ENCODE data around the gene OOEP.

GRCh38 chr6:73340048-73340447 lies 29.6 kb downstream of the OOEP start:
- TF ChIP-seq CTCF (conservative IDR thresholded peaks at IDR 0.05; ENCODE audit: low read length): no peak
- TF ChIP-seq EZH2phosphoT487 (IDR thresholded peaks at IDR 0.05; ENCODE audit: borderline replicate concordance): no peak

Measured in Loucy (cell line).